ENCODE measurements around the gene LRRD1. TPM values are rescaled to one million over a fixed set of nuclear protein-coding genes. Genes with fewer than 3 reads are reported as not detected.

The LRRD1 gene
- polyA plus RNA-seq, 1 of the 3 experiments (the other 2 are of a cell fraction) = not detected

DNA sequence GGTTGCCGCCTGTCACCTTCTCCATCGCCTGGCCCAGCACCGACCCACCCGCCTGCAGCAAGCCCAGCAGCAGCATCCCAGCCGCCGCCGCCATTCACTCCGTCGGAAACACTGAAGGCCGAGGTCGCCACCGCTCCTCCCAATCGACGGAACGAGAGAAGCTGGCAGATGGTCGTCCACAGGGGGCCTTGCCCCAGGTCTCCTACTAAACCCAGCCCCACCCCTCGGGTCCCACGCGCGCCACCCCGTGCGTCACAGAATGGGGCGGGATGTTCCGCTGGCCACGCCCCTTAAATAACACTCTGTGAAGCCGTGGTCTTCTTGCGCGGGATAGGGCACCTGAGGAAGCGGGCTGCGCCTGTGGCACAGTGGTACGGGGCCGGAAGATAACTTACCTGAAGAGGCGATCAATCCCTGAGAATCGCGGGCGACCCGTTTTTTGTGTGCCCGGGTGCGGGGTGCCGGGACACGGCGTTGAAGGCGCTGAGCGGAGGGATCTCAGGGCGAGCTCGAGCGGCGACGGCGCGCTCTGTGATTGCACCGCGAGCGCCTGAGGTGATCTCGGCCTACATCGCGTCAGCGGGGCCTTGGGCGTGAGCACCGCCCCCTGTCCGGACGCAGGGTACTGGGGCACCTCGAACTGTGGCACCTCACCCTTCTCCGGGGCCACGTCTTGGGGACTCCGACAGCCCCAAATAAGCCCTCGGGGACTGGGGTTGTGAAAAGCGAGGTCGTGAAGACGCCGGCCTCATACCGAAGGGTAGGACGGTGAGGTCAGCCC is 44.5 kb downstream of the LRRD1 start, which contains the start of gene CYP51A1 (continued):
- TF ChIP-seq, protein P1, sequence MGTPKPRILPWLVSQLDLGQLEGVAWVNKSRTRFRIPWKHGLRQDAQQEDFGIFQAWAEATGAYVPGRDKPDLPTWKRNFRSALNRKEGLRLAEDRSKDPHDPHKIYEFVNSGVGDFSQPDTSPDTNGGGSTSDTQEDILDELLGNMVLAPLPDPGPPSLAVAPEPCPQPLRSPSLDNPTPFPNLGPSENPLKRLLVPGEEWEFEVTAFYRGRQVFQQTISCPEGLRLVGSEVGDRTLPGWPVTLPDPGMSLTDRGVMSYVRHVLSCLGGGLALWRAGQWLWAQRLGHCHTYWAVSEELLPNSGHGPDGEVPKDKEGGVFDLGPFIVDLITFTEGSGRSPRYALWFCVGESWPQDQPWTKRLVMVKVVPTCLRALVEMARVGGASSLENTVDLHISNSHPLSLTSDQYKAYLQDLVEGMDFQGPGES (IDR thresholded peaks at IDR 0.05; ENCODE audit: low read depth, low read length) = peak; percentile 23; the same call in 1 of the 2 replicates
- TF ChIP-seq MXI1 (IDR thresholded peaks at IDR 0.05; ENCODE audit: low read depth, low read length) (peak; percentile 81), MEF2A (IDR thresholded peaks at IDR 0.05; ENCODE audit: borderline replicate concordance, low read depth) (no peak), RFX5 (IDR thresholded peaks at IDR 0.05; ENCODE audit: low read length) (peak; percentile 65), SMC3 (IDR thresholded peaks at IDR 0.05; ENCODE audit: low read depth, low read length) (no peak), FOXJ3 (CRISPR knock-in tag; IDR thresholded peaks at IDR 0.05) (no peak), GATA2 (CRISPR knock-in tag; IDR thresholded peaks at IDR 0.05) (0 out of 2 replicates have a peak, but pooled peaks have one; percentile 27), RAD21 (IDR thresholded peaks at IDR 0.05; ENCODE audit: low read length) (no peak), CHD2 (IDR thresholded peaks at IDR 0.05; ENCODE audit: low read length, partially characterized antibody) (peak; percentile 98), TCF12 (IDR thresholded peaks at IDR 0.05) (peak; percentile 9; the same call in 1 of the 2 replicates), GABPA (IDR thresholded peaks at IDR 0.05; ENCODE audit: low read depth) (peak; percentile 22; the same call in 1 of the 2 replicates), FOSL2 (IDR thresholded peaks at IDR 0.05; ENCODE audit: borderline replicate concordance, low read depth) (no peak), EZH2phosphoT487 (IDR thresholded peaks at IDR 0.05; ENCODE audit: borderline replicate concordance, low read depth) (no peak), JUND (IDR thresholded peaks at IDR 0.05) (peak; percentile 26; the same call in 1 of the 2 replicates), ELF1 (IDR thresholded peaks at IDR 0.05) (no peak), POLR2AphosphoS5 (IDR thresholded peaks at IDR 0.05; ENCODE audit: low read depth, low read length) (peak; percentile 76), YY1 (IDR thresholded peaks at IDR 0.05; ENCODE audit: low read depth) (peak; percentile 71), TAF1 (IDR thresholded peaks at IDR 0.05; ENCODE audit: borderline replicate concordance, low read depth, low read length) (peak; percentile 72; the same call in 1 of the 2 replicates)
- TF ChIP-seq, protein P2, sequence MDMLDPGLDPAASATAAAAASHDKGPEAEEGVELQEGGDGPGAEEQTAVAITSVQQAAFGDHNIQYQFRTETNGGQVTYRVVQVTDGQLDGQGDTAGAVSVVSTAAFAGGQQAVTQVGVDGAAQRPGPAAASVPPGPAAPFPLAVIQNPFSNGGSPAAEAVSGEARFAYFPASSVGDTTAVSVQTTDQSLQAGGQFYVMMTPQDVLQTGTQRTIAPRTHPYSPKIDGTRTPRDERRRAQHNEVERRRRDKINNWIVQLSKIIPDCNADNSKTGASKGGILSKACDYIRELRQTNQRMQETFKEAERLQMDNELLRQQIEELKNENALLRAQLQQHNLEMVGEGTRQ (IDR thresholded peaks at IDR 0.05; ENCODE audit: borderline replicate concordance, low read depth, low read length) = no peak
- TF ChIP-seq, protein P3, sequence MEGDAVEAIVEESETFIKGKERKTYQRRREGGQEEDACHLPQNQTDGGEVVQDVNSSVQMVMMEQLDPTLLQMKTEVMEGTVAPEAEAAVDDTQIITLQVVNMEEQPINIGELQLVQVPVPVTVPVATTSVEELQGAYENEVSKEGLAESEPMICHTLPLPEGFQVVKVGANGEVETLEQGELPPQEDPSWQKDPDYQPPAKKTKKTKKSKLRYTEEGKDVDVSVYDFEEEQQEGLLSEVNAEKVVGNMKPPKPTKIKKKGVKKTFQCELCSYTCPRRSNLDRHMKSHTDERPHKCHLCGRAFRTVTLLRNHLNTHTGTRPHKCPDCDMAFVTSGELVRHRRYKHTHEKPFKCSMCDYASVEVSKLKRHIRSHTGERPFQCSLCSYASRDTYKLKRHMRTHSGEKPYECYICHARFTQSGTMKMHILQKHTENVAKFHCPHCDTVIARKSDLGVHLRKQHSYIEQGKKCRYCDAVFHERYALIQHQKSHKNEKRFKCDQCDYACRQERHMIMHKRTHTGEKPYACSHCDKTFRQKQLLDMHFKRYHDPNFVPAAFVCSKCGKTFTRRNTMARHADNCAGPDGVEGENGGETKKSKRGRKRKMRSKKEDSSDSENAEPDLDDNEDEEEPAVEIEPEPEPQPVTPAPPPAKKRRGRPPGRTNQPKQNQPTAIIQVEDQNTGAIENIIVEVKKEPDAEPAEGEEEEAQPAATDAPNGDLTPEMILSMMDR (IDR thresholded peaks at IDR 0.05) = no peak

All from SK-N-SH (cell line).